Sigmoid colon (tissue), 7 donors: ENCODE data around the gene ZNF180. TPM values are rescaled to one million over a fixed set of nuclear protein-coding genes. Genes with fewer than 3 reads are reported as not detected.

Experiments
- DNase-seq: peaks from one replicate; pipeline ENCODE4 v3.0.0-alpha.2; 2019
- H3K27ac ChIP-seq, 4 donors: fragments of 200-600 bp; sonication (generic); one replicate each; pipeline ENCODE4 v1.5.1; 2016 to 2019; ENCODE audit warnings: mild to moderate bottlenecking in 1 of 4
- H3K27me3 ChIP-seq, 3 donors: fragments of 200-600 bp; sonication (generic); one replicate each; pipeline ENCODE4 v1.5.1; 2019; ENCODE audit warnings: mild to moderate bottlenecking in 1 of 3
- H3K36me3 ChIP-seq, 4 donors: fragments of 200-600 bp; sonication (generic); one replicate each; pipeline ENCODE4 v1.5.1; 2016 to 2019
- H3K4me1 ChIP-seq, 4 donors: fragments of 200-600 bp; sonication (generic); one replicate each; pipeline ENCODE4 v1.5.1; 2017 to 2019
- H3K4me3 ChIP-seq, 4 donors: fragments of 200-600 bp; sonication (generic); one replicate each; pipeline ENCODE4 v1.5.1; 2017 to 2019; ENCODE audit warnings: mild to moderate bottlenecking in 2 of 4, moderate library complexity in 1 of 4
- H3K9me3 ChIP-seq, 4 donors: fragments of 200-600 bp in 3 of 4; sonication (generic) in 3 of 4; one replicate each; pipeline versions ENCODE4 v1.5.1 to v1.6.1; 2013 to 2019
- CTCF ChIP-seq, 4 experiments: fragments of 450-650 bp in 3 of 4; fragments of 200-600 bp in 1 of 4; IDR thresholded peaks; one replicate each; pipeline ENCODE4 v1.5.1; 2016 to 2019; ENCODE audit warnings: antibody characterized with exemption in 4 of 4, mild to moderate bottlenecking in 3 of 4, moderate library complexity in 2 of 4
- EP300 ChIP-seq, 4 donors: sonication (generic); formaldehyde crosslinking; IDR thresholded peaks; one replicate each; pipeline ENCODE4 v1.6.1; 2017; ENCODE audit warnings: antibody characterized with exemption in 4 of 4
- POLR2A ChIP-seq, 2 donors: fragments of 450-650 bp; IDR thresholded peaks; one replicate each; pipeline ENCODE4 v1.6.1; 2016; ENCODE audit warnings: antibody characterized with exemption in 2 of 2, mild to moderate bottlenecking in 2 of 2, moderate library complexity in 2 of 2
- POLR2AphosphoS5 ChIP-seq, 4 donors: sonication (generic); formaldehyde crosslinking; IDR thresholded peaks; one replicate each; pipeline ENCODE4 v1.6.1; 2017; ENCODE audit warnings: antibody characterized with exemption in 4 of 4
- WGBS, 2 donors: extraction: QIAGEN DNeasy Blood & Tissue Kit; methylation state at CpG; one replicate each; pipeline ENCODE4 v1.1.7; 2013; 5-methylcytosine and 5-hydroxymethylcytosine counted together
- intact Hi-C: fragments of 100-400 bp; cut with DNase I; formaldehyde crosslinking; loops from one replicate; pipeline ENCODE4 v1.15.1; 2023
- polyA plus RNA-seq, 3 donors: library from polyadenylated mRNA; stranded (reverse); fragments of 200-250 nt; gene quantifications; one replicate each; pipeline ENCODE4 v1.2.3, GENCODE V29; 2013
- total RNA-seq, 4 donors: library from RNA; depleted of rRNA; stranded (reverse); fragments of >200 nt; gene quantifications; one replicate each; pipeline ENCODE4 v1.1.0, GENCODE V29; 2016
- donor health status: healthy with polysubstance abuse.
- donor health status: Bipolar disorder and iron deficiency.
- donor health status: healthy.

ZNF180 gene
- total and polyA plus RNA-seq, 7 donors, result 2.4 to 19.5 (median 8.4) TPM

GRCh38 chr19:44455100-44455499 lies 45.2 kb downstream of the ZNF180 start:
- no peaks in the 10 kb centered on the region for H3K36me3 ChIP-seq
- H3K27me3 ChIP-seq, result no peaks in the 10 kb centered on the region
- DNase-seq, result no peak
- 76 to 81% methylated on average over 4 of the region's 4 CpGs for WGBS, 2 donors
- peaks cover 0 to 33% (median 7%) of the 10 kb centered on the region in 4 donors for H3K9me3 ChIP-seq
- no peak overlapping the region for H3K4me3 ChIP-seq
- no peak for TF ChIP-seq CTCF (IDR thresholded peaks at IDR 0.05)
- TF ChIP-seq POLR2A (IDR thresholded peaks at IDR 0.05), result no peak
- TF ChIP-seq EP300 (IDR thresholded peaks at IDR 0.05), result no peak
- no peak for TF ChIP-seq POLR2AphosphoS5 (IDR thresholded peaks at IDR 0.05)
- no peaks in the 10 kb centered on the region for H3K4me1 ChIP-seq
- H3K27ac ChIP-seq, result no peak overlapping the region
- intact Hi-C loops, result no loop called here

- intact Hi-C loops, result no loop called here
- H3K4me3 ChIP-seq, result no peak overlapping the region
These were observed 48.0 kb downstream of the ZNF180 start for GRCh38 chr19:44452367-44452766.

GRCh38 chr19:44451687-44452086 lies 48.6 kb downstream of the ZNF180 start:
- Histone ChIP-seq H3K9me3 (peaks cover 0 to 35% (median 7%) of the 10 kb centered on the region in 4 donors), H3K36me3 (peaks cover 0 to 1% (median 0%) of the 10 kb centered on the region in 4 donors), H3K27ac (no peak overlapping the region), H3K4me1 (peaks cover 0 to 13% (median 3%) of the 10 kb centered on the region in 4 donors), H3K27me3 (no peaks in the 10 kb centered on the region), H3K4me3 (no peak overlapping the region)
- WGBS, 2 donors, result 91 to 96% methylated on average over 18 of the region's 18 CpGs
- intact Hi-C loops, result no loop called here
- DNase-seq, result no peak
- TF ChIP-seq CTCF (IDR thresholded peaks at IDR 0.05), result no peak
- TF ChIP-seq EP300 (IDR thresholded peaks at IDR 0.05), result no peak
- TF ChIP-seq POLR2A (IDR thresholded peaks at IDR 0.05), result no peak
- TF ChIP-seq POLR2AphosphoS5 (IDR thresholded peaks at IDR 0.05), result no peak

More at GRCh38 chr19:44452367-44452766, 48.0 kb downstream of the ZNF180 start:
- peaks cover 0 to 35% (median 6%) of the 10 kb centered on the region in 4 donors for H3K9me3 ChIP-seq
- no peak for DNase-seq
- no peak for TF ChIP-seq EP300 (IDR thresholded peaks at IDR 0.05)
- H3K36me3 ChIP-seq, result no peaks in the 10 kb centered on the region
- no peak overlapping the region for H3K27ac ChIP-seq
- WGBS, 2 donors, result 90 to 93% methylated on average over 4 of the region's 4 CpGs
- no peaks in the 10 kb centered on the region for H3K27me3 ChIP-seq
- H3K4me1 ChIP-seq, result peaks cover 0 to 13% (median 3%) of the 10 kb centered on the region in 4 donors

GRCh38 chr19:44447916-44448674 lies 52.2 kb downstream of the ZNF180 start, which contains the start of gene ZNF229:
ZNF229 (minus strand) TSS chr19:44448472; CDS start chr19:44442847, 5,625 bp downstream.
- Histone ChIP-seq H3K36me3 (peaks cover 0 to 36% (median 11%) of the 10 kb centered on the region in 4 donors), H3K27me3 (no peaks in the 10 kb centered on the region), H3K9me3 (peaks cover 0 to 38% (median 13%) of the 10 kb centered on the region in 4 donors), H3K4me1 (peaks cover 0 to 13% (median 3%) of the 10 kb centered on the region in 4 donors), H3K27ac (peak within 1 kb of the TSS; percentile 40 to 57 (median 46)), H3K4me3 (peak within 1 kb of the TSS; percentile 51 to 71 (median 60))
- no peak for TF ChIP-seq CTCF (IDR thresholded peaks at IDR 0.05)
- peak in 2 of 4 donors; percentile 49 to 66 for TF ChIP-seq POLR2AphosphoS5 (IDR thresholded peaks at IDR 0.05)
- intact Hi-C loops, result no loop called here
- DNase-seq, result peak; percentile 92
- 4 to 12% methylated on average over 45 of the region's 45 CpGs for WGBS, 2 donors

GRCh38 chr19:44438441-44438840 lies 61.9 kb downstream of the ZNF180 start:
- H3K27me3 ChIP-seq, result no peaks in the 10 kb centered on the region
- H3K36me3 ChIP-seq, result peaks cover 0 to 98% (median 50%) of the 10 kb centered on the region in 4 donors
- intact Hi-C loops, result no loop called here
- no peak overlapping the region for H3K4me3 ChIP-seq
- 94 to 97% methylated on average over 3 of the region's 3 CpGs for WGBS, 2 donors
- H3K4me1 ChIP-seq, result no peaks in the 10 kb centered on the region
- no peak for DNase-seq
- no peak overlapping the region for H3K27ac ChIP-seq
- TF ChIP-seq CTCF (IDR thresholded peaks at IDR 0.05) (no peak), POLR2AphosphoS5 (IDR thresholded peaks at IDR 0.05) (no peak), EP300 (IDR thresholded peaks at IDR 0.05) (no peak), POLR2A (IDR thresholded peaks at IDR 0.05) (no peak)
- peaks cover 11 to 41% (median 33%) of the 10 kb centered on the region in 4 donors for H3K9me3 ChIP-seq
